ENCODE measurements around the gene CIAO3.
"Not testable (repeated sequence)": the region's sequence is repeated elsewhere in the genome, so short reads cannot be mapped to it uniquely, and the experiment has no call there.

Gene CIAO3

DNA sequence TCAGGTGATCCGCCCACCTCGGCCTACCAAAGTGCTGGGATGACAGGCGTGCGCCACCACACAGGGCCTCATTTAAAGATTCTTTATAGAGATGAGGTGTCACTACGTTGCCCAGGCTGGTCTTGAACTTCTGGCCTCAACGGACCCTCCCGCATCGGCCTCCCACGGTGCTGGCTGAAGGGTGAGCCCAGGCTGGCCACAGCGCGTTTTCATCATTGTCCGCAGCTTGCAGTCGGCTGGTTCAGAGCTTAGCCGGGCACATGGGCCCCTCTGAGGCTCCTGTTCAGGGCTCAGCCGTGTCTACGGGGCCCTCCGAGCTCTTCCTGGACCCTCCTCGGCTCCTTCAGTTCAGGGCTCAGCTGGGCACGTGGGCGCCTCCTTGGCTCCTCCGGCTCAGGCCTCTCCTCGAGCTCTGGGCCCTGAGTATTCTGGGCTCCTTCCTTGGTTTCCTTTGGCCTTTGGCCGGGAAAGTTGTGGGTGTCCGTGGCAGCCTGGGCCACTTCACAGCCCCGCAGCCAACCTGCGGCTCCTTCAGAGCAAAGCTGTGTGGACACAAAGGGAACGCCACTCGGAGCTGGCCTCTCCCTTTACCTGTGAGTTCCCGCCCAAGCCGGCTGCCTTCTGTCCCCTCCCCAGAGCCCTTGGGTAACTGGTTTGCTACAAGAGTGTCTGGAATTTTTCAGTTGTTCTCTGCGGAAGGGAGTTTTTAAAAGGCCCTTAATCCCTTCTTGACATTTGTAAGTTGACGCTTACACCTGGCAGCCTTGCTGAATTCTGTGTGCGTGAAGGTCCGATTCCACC lies 18.5 kb upstream of the CIAO3 start:
- no peak for DNase-seq

- DNase-seq: no peak
Measured at GRCh38 chr16:756428-756827, 15.6 kb upstream of the CIAO3 start.

DNA sequence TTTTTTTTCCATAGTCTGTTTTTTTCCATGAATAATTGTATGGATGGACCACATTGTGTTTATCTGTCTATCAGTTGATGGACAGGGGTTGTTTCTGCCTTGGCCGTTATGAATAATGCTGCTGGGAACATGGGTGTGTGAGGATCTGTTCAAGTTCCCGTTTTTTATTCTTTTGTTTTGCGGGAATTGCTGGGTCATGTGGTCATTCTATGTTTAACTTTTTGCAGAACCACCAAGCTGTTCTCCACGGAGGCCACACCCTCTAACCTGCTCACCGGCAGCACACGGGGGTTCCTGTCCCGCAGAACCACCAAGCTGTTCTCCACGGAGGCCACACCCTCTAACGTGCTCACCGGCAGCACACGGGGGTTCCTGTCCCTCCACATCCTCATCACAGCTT lies 13.9 kb upstream of the CIAO3 start:
- DNase-seq: no peak

DNA sequence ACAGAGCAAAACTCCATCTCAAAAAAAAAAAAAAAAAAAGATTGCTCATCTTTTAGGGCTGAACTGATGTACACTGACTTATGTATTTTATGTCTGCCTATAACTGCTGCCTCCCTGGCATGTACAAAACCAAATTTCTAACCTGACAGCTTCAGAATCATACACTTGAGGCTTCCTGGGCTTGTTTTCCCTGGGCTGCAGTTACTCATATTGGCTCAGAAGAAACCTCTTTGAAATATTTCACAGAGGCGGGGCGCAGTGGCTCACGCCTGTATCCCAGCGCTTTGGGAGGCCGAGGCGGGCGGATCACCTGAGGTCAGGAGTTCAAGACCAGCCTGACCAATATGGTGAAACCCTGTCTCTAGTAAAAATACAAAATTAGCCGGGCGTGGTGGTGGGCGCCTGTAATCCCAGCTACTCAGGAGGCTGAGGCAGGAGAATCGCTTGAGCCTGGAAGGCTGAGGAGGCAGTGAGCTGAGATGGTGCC lies 13.4 kb upstream of the CIAO3 start:
- DNase-seq: not testable (repeated sequence)

GRCh38 chr16:752007-752312 lies 11.2 kb upstream of the CIAO3 start:
- DNase-seq: no peak

- no peak for DNase-seq
Measured at GRCh38 chr16:751152-752006, 10.6 kb upstream of the CIAO3 start.

DNA sequence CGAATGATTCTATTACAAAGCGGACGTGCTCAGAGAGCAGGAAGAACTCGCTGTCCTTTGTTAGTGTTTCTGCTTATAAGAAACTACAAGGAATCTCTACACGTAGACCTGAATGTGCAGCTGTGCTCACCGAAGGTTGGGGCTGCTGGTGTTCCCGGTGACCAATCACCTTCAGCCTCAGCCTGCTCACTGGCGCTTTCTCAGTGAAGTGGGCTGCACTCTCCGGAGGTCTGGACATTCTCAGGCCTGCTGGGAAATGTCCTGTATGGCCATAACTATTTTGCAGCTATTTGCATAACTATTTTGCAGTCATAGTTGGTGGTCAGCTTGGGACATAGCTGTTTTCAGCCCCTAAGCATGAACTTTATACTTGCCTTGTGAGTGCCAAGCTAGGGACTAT lies 9.7 kb upstream of the CIAO3 start:
- no peak for DNase-seq

GRCh38 chr16:749010-749409 lies 8.2 kb upstream of the CIAO3 start:
- no peak for DNase-seq

DNA sequence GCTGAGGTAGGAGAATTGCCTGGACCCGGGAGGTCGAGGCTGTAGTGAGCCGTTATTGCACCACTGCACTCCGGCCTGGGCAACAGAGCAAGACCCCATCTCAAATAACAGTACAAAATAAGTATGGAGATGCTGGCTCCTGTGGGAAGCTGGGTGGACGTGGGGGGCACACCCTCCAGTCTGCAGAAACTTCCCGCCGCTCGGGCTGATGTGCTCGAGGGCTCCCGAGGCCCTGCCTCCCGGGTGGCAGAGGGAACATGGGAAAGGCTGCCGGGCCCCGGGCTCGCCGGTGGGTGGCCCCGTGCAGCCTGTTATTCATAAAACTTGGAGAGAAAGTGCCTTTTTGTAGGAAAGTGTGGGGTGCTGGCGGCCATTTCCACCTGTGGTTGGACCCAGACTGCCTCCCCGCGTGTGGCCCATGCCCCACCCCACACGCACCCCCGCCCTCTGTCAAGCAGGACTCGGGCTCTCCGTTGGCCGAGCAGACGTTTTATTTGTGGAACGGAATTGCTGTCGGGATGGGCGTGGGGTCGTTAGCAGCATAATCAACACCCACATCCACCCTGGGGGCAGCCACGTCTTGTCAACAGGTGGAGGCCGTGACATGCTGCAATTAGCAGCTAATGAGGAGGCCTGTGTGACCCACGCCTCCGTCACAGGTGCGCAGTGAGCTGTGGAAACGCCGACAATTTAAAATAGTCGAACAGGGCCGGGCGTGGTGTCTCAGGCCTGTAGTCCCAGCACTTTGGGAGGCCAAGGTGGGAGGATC lies 7.4 kb upstream of the CIAO3 start:
- no peak for DNase-seq

GRCh38 chr16:746637-747036 lies 5.8 kb upstream of the CIAO3 start:
- no peak for DNase-seq

DNA sequence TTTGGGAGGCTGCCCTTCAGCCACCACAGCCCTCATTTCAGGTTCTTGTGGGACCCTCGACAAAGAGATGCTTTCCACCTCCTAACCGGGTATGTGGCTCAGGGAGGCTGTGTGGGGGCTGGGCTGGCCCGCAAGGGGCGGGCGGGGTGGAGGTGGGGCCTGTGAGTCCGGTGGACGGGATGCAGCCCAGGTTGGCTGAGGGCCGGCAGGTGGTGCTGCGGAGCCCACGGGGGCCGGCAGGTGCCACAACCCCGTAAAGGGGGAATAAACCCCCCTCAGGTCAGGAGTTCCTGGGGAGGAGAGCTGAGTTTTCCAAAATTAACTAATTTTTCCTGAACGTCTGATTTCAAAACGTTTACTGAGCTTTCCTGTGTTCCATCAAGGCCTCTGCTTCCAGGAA lies 4.9 kb upstream of the CIAO3 start:
- DNase-seq: no peak

- DNase-seq: no peak
Measured at GRCh38 chr16:743794-744500, 3.1 kb upstream of the CIAO3 start.

DNA sequence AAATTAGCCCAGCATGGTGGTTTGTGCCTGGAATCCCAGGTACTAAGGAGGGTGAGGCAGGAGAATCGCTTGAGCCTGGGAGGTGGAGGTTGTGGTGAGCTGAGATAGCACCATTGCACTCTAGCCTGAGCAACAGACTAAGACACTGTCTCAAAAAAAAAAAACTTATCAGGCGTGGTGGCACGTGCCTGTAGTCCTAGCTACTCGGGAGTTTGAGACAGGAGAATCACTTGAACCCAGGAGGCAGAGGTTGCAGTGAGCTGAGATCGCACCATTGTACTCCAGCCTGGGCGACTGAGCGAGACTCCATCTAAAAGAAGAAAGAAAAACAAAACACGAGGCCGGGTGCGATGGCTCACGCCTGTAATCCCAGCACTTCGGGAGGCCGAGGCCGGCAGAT lies 2.1 kb upstream of the CIAO3 start:
- DNase-seq: not testable (repeated sequence)

GRCh38 chr16:741986-742629 lies 1.3 kb upstream of the CIAO3 start:
- DNase-seq: no peak

DNA sequence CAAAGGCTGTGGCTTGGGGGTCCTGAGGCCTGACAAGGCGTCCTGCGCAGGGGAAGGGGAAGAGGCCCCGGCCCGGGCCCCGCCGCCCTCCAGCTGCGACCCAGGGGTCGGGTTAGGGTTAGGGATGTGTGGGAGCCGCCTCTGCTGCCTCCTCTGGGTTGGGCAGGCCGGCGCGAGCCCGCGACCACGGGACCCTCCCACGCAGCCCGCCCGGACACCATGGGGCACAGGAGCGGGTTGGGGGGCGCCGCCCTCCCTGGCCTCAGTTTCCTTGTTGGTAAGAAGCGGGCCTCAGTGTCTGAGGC lies 386 bp downstream of the CIAO3 start:
- DNase-seq: no peak

- no peak for DNase-seq
Measured at GRCh38 chr16:739560-740458, 988 bp downstream of the CIAO3 start.

GRCh38 chr16:736936-737481 lies 3.8 kb downstream of the CIAO3 start:
- no peak for DNase-seq

- no peak for DNase-seq
Measured at GRCh38 chr16:735982-736453, 4.8 kb downstream of the CIAO3 start.

DNA sequence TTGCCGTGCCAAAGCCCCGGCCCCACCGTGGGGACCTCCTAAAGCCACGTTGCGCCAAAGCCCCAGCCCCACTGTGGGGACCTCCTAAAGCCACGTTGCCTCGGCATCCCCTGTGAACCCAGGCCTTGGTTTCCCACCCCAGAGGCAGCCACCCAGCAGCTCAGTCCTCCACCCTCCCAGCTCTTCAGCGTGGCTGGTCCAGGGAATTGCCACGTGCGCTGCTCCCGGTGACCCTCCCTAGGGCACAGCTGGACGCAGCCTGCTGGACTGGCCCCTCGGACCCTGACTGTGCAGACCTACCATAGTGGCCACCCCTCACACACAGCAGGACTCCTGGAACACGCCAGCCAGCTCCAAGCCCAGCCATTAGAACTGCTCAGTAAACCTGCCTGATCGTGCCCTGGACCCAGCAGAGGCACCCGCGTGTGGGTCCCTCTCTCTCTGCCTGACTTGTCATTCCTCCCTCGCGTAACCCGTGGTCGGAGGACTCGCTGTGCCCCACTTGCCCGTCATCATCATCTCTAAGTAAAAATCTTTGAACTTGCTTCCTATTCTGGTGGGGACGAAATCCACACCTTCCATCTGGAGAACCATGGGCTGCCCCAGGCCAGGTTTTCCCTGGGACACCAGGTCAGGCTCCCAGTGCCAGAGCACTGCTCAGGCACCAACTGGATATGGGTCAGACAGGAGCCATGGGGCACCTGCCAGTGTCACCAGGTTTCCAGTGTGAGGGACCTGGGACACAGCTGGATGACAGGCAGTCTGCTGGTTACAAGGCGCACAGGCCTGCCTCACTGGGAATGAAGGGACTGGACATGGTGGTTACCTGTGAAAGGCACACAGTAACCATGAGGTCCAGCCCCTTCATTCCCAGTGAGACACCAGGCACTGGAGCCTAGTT lies 5.6 kb downstream of the CIAO3 start:
- no peak for DNase-seq
